H54 (cell line): Measurements from ENCODE around the gene IRAK1BP1.
A peak's percentile ranks its signal among the peaks of the same experiment; 100 is the strongest.
"Not testable (repeated sequence)": the region's sequence is repeated elsewhere in the genome, so short reads cannot be mapped to it uniquely, and the experiment has no call there.

ENCODE experiments used
- DNase-seq: peaks from one replicate; pipeline ENCODE4 v3.0.0; 2011; ENCODE audit warnings: low spot score, mixed read lengths; ENCODE audit not compliant: insufficient read length
- FAIRE-seq: peaks from 3 replicates; lab custom pipeline; 2011; peaks lifted over from hg19 to GRCh38; lab: Jason Lieb, UNC
- POLR2A ChIP-seq: IDR thresholded peaks from 2 replicates; pipeline ENCODE4 v1.6.1; 2011; ENCODE audit warnings: low read depth, mild to moderate bottlenecking, low read length

The IRAK1BP1 gene

DNA sequence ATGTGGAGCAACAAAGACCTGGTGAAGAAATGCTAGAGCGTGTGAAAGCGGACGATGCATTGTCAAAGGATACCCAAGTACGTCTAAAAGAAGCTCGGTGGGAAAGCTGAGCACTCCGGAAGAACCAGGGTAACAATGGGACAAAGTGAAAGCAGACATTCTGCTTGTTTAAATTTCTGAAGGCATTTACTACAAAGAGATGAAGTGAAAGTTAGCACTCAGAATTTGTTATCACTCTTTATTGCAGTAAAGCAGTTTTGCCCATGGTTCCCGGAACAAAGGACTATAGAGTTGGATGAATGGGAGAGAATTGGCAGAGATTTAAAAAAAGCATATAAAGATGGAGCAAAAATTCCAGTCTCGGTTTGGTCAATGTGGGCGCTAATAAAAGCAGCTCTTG, 12.8 kb upstream of the IRAK1BP1 start:
- DNase-seq (no peak), FAIRE-seq (no peak)
- no peak for TF ChIP-seq POLR2A

GRCh38 chr6:78858339-78858938, 8.9 kb upstream of the IRAK1BP1 start:
- FAIRE-seq, DNase-seq: not testable (repeated sequence)

DNA sequence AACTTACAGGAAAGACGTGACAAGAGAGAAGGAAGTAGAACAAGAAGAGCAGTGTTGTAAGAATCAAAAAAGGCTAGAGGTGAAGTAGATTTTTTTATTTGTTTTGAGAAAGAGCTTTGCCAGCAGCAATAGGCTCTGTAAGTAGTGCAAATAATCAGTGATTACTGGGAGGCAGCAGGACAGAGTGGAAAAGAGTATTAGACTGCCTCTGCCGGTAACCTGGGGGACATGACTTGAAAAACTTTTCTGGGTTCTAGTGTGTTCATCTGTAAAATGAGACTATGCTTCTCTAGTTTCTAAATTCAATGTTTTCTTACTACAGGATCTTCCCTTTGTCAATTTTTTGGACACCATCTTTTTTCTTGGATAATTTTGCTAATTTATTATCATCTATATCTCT, 5.8 kb upstream of the IRAK1BP1 start:
- no peak for TF ChIP-seq POLR2A
- no peak for DNase-seq
- no peak for FAIRE-seq

- TF ChIP-seq POLR2A, result no peak
Observed at GRCh38 chr6:78863576-78863975, 3.8 kb upstream of the IRAK1BP1 start.

DNA sequence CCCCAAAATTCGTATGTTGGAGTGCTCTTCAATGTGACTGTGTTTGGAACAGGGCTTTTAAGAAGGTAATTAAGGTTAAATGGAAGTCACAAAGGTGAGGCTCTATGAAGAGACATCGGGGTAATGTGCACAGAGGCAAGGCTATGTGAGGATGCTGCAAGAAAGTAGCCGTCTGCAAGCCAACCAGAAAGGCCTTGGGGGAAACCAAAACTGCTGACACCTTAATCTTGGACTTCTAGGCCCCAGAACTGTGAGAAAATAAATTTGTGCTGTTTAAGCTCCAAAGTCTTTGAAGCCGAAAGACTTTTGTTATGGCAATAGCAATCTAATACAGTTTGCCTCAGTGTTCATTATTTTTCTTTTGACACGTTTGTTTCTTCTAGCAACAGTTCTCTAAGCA, 2.4 kb upstream of the IRAK1BP1 start:
- no peak for TF ChIP-seq POLR2A
- FAIRE-seq (no peak), DNase-seq (no peak)

More at GRCh38 chr6:78863576-78863975, 3.8 kb upstream of the IRAK1BP1 start:
- FAIRE-seq (no peak), DNase-seq (no peak)

GRCh38 chr6:78867020-78867369, 356 bp upstream of the IRAK1BP1 start:
- no peak for FAIRE-seq
- peak; percentile 5 for DNase-seq
- TF ChIP-seq POLR2A, result no peak

GRCh38 chr6:78868116-78868515, 765 bp downstream of the IRAK1BP1 start:
- TF ChIP-seq POLR2A, result no peak
- FAIRE-seq (no peak), DNase-seq (no peak)

DNA sequence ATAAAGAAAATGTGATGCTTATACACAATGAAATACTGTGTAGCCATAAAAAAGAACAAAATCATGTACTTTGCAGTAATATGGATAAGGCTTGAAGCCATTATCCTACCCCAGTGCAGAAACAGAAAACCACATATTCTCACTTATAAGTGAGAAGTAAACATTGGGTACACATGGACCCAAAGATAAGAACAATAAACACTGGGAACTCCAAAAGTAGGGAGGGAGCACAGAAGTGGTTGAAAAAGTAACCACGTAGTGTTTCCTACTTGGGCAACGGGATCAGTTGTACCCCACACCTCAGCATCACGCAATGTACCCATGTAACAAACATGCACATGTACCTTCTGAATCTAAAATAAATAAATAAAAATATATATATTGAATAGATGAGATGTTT, 8.2 kb downstream of the IRAK1BP1 start:
- FAIRE-seq (no peak), DNase-seq (no peak)
- TF ChIP-seq POLR2A, result no peak

GRCh38 chr6:78883651-78884050, 16.3 kb downstream of the IRAK1BP1 start:
- FAIRE-seq (no peak), DNase-seq (no peak)
- TF ChIP-seq POLR2A, result no peak

DNA sequence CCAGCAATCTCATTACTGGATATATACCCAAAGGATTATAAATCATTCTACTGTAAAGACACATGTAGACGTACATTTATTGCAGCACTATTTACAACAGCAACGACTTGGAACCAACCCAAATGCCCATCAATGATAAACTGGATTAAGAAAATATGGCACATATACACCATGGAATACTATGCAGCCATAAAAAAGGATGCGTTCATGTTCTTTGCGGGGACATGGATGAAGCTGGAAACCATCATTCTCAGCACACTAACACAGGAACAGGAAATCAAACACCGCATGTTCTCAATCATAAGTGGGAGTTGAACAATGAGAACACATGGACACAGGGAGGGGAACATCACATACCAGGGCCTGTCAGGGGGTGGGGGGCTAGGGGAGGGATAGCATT, 22.6 kb downstream of the IRAK1BP1 start:
- DNase-seq, FAIRE-seq: not testable (repeated sequence)

DNA sequence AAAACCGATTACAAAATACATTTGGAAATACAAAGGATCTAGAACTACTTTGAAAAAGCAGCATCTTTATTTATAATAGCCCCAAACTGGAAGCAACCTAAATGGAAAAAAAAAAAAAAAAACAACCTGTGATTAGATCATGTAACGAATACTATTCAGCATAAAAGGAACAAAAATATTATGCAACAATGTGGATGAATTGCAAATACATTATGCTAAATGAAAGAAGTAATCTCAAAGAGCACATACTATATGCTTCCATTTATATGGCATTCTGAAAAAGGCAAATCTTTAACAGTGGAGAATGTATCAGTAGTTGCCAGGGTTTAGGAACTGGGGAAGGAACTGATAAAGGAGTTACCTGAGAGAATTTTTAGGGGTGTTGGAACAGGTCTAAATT, 28.9 kb downstream of the IRAK1BP1 start:
- no peak for DNase-seq
- TF ChIP-seq POLR2A, result no peak
- FAIRE-seq, result no peak

GRCh38 chr6:78908621-78909020, 41.3 kb downstream of the IRAK1BP1 start:
- FAIRE-seq, result no peak
- no peak for TF ChIP-seq POLR2A
- DNase-seq, result no peak

DNA sequence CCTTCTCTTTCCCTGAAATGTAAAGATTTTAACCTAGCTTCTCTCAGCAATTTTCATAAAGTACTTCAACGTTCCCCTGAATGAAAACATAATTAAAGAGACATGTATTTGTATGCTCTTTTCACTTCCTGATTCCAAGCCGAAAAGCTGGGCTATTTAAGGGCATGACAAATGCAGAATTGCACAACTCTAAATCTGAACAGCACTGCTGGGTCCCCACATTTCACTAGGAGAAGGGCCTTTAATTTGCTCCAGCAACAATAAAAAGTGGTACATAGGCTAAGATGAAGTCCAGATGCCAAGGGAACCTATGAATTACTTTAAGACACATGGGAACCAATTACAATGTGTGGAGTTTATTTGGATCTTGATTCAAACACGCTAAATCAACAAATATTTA, 42.0 kb downstream of the IRAK1BP1 start:
- FAIRE-seq, result no peak
- no peak for DNase-seq
- no peak for TF ChIP-seq POLR2A

DNA sequence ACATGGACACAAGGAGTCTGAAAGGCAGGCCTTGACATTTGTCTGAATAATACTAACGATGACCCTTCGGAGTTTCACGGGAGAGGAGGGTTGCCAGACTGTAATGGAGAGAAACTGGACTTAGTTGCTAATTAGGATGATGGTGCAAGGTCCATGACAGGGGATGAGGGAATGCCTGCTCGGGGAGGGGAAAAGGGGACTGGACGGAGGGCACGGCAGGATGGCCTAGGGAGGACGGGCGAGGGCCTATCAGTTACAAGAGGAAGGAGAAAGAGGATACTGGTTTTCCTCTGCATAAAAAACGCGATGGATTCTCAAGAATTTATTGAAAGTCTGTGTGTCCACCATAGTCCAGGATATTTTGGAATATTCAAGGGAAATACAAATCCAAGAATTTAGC, 42.7 kb downstream of the IRAK1BP1 start:
- FAIRE-seq (no peak), DNase-seq (no peak)
- no peak for TF ChIP-seq POLR2A

DNA sequence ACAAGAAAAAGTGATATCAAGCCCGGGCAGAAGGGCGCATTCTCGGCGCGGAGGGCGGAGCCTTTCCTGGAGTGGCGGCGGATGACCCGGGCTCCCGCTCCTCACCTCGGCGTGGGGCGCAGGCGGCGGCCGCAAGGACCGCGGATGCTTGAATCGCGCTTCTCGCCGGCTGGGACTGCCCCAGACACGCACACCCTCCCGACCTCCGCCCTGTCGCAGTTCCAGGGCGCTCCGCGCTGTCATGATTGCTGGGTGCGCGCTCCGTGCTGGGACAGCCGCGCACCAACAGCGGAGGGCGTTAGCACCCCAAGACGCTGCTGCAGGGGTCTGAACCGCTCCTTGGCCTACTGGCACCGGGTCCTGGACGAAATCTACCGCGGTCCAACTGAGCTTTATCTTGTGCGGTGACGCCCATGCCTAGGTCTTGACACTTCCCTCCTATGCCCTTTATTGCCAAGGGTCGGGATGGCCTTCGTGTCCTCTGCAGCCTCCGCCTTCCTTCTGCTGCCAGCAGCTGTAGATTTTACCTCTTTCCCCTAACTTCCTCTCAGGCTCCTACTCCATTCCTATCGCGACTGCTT, 43.3 kb downstream of the IRAK1BP1 start:
- no peak for TF ChIP-seq POLR2A
- DNase-seq (no peak), FAIRE-seq (no peak)

DNA sequence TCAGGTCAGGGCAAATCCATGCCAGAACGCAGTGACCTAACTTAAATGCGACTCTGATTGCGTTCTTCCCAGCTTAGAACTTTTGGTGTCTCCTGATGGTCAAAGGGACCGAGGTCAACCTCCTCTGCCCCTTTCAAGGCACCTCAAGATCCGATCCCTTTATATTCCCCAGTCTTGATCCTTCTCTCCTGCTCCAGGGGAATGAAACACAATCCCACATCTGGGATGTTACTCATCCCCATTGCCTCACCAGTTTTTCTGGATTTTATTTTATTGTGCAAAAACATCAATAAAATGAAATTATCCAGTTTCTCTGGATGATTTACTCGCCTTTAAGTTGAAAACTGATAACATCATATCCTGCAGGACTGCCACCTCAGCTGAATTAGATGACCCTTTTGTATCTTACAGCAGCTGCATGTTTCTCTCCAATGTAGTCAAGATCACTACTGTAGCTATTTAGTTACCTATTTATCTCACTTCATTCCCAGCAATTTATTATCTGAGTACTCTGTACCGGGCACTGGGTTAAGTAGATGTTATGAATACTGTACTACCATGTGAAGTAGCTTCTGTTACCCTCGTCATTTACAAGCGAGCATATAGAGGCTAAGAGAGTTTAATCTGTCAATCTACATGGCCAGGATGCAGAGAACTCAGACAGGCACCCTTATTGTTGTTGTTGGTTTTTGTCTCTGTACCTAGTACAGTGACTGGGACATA, 44.0 kb downstream of the IRAK1BP1 start:
- no peak for DNase-seq
- no peak for TF ChIP-seq POLR2A
- no peak for FAIRE-seq
